Endothelial cell (in vitro differentiated cells): ENCODE data around the gene OSBPL6. TPM values are rescaled to one million over a fixed set of nuclear protein-coding genes. Genes with fewer than 3 reads are reported as not detected.

Experiments used
- DNase-seq: peaks from one replicate; pipeline ENCODE4 v3.0.0; 2021; ENCODE audit warnings: low spot score
- H3K27ac Mint-ChIP-seq: one replicate; pipeline ENCODE4 v1.8.0; 2021; ENCODE audit warnings: mixed read lengths, inconsistent platforms; ENCODE audit not compliant: unreplicated experiment
- H3K27me3 Mint-ChIP-seq: one replicate; pipeline ENCODE4 v1.8.0; 2021; ENCODE audit warnings: mild to moderate bottlenecking, moderate library complexity, mixed read lengths, inconsistent platforms; ENCODE audit not compliant: unreplicated experiment
- H3K36me3 Mint-ChIP-seq: one replicate; pipeline ENCODE4 v1.8.0; 2021; ENCODE audit warnings: mild to moderate bottlenecking, low read depth, mixed read lengths, inconsistent platforms; ENCODE audit not compliant: unreplicated experiment
- H3K4me1 Mint-ChIP-seq: one replicate; pipeline ENCODE4 v1.8.0; 2021; ENCODE audit warnings: mild to moderate bottlenecking, mixed read lengths, inconsistent platforms; ENCODE audit not compliant: unreplicated experiment
- H3K4me3 Mint-ChIP-seq: one replicate; pipeline ENCODE4 v1.8.0; 2021; ENCODE audit warnings: mild to moderate bottlenecking, mixed read lengths, inconsistent platforms; ENCODE audit not compliant: unreplicated experiment
- H3K9me3 Mint-ChIP-seq: one replicate; pipeline ENCODE4 v1.8.0; 2021; ENCODE audit warnings: mixed read lengths, inconsistent platforms; ENCODE audit not compliant: unreplicated experiment
- total RNA-seq: library from RNA; stranded (reverse); fragmentation: NEBNext Ultra II Directional; extraction: Animal tissue kit (Norgen Biotek cat#: 25700); gene quantifications from one replicate; pipeline ENCODE4 v1.2.1, GENCODE V29; 2021; ENCODE audit not compliant: unreplicated experiment
- TF ChIP-seq, protein P1 (sequence below): fragments of 200-600 bp; sonication (generic); IDR thresholded peaks from one replicate; pipeline ENCODE4 v1.5.0; 2021; ENCODE audit warnings: antibody characterized with exemption; ENCODE audit not compliant: unreplicated experiment

OSBPL6 gene
- total RNA-seq, 1 donor from 2014 or later = 3.0 TPM

DNA sequence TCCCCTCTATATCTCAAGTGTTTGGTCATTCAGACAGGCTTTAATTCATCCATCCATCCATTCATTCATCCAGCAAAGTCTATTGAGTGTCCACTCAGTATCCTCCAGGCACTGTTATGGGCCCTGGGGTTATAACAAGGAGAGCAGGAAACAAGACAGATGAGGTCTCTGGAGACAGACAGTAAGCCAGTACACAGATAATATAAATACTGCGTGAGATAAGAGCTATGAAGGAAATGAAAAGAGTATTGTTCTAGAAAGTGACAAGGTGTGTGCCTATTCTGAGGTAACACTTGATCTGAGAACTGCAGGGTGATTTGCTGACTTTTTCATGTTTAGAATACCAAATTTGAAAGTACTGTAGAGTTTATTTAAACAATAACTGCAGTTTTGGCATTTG lies 98.3 kb downstream of the OSBPL6 start:
- Mint-ChIP-seq H3K27me3 (peaks cover 1% of the 10 kb centered on the region), H3K36me3 (no peaks in the 10 kb centered on the region), H3K4me3 (no peak overlapping the region), H3K9me3 (no peaks in the 10 kb centered on the region), H3K4me1 (peaks cover 4% of the 10 kb centered on the region), H3K27ac (no peak overlapping the region)
- no peak for DNase-seq
- TF ChIP-seq, protein P1, sequence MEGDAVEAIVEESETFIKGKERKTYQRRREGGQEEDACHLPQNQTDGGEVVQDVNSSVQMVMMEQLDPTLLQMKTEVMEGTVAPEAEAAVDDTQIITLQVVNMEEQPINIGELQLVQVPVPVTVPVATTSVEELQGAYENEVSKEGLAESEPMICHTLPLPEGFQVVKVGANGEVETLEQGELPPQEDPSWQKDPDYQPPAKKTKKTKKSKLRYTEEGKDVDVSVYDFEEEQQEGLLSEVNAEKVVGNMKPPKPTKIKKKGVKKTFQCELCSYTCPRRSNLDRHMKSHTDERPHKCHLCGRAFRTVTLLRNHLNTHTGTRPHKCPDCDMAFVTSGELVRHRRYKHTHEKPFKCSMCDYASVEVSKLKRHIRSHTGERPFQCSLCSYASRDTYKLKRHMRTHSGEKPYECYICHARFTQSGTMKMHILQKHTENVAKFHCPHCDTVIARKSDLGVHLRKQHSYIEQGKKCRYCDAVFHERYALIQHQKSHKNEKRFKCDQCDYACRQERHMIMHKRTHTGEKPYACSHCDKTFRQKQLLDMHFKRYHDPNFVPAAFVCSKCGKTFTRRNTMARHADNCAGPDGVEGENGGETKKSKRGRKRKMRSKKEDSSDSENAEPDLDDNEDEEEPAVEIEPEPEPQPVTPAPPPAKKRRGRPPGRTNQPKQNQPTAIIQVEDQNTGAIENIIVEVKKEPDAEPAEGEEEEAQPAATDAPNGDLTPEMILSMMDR = no peak

DNA sequence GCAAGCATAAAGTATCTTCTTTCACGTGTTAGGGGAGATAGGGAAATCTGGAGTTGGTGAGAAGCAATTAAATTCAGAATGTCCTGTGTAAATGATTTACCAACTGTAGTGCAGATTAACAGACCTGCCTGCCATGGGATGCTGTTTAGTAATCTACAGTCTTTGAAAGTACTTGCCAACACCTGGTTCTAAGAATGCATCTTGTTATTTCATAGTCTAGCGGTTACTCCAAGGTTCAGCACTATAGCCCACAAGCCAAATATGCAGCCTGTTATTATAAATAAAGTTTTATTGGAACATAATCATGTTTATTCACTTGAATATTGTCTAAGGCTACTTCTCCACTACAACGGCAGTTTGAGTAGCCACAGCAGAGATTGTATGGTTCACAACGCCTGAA lies 100.8 kb downstream of the OSBPL6 start:
- TF ChIP-seq, protein P1 = no peak
- Mint-ChIP-seq H3K36me3 (no peaks in the 10 kb centered on the region), H3K4me3 (no peak overlapping the region), H3K9me3 (no peaks in the 10 kb centered on the region), H3K27ac (no peak overlapping the region), H3K4me1 (peaks cover 5% of the 10 kb centered on the region), H3K27me3 (peaks cover 1% of the 10 kb centered on the region)
- DNase-seq = no peak

DNA sequence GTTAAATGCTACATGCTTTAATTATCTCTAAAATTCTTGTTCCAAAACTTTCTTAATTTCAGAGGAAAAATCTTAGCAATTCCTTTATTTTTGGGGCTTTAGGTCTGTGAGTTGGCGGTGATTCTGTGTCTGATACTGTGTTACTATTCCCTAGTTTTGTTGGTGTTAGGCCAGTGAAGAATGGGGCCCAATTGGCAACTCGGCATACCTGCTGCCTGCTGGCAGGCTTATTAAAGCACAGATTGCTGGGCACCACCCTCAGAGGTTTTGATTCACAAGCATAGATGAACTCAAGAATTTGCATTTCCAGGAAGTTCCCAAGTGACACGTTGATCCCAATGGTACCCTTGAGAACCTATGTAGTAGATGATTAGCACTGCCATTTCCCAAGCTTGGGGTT lies 101.6 kb downstream of the OSBPL6 start:
- peaks cover 1% of the 10 kb centered on the region for H3K27me3 Mint-ChIP-seq
- TF ChIP-seq, protein P1 = no peak

DNA sequence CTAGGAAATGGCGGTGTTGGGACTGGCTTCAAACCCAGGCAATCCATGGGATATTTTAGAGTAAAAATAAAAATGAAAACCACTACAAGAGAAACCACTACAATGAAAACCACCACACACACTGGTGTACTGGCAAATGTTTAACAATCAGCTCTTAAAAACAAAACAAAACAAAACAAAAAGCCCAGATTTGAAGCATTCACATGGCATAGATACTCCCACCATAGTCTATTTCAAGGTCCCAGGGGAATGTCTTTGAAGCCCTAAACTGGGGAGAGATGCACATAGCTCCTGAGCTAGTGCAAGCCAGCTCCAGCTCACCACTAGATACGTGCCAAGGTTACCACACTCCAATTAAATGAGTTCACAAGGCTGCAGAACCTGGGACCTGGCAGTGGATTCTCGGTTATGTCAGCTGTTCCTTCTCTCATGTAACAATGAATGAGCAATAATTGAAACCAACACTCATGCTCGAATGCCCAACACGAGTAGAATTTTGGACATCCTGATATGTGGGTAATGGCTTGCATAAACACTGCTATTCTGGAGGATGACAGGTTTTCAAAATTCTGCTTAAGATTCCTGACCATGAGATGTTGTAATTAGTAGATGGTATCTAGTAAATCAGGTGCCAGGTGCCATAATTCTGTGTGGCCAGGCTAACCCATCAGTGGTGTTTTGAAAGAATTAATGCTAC lies 102.2 kb downstream of the OSBPL6 start:
- TF ChIP-seq, protein P1 = no peak
- H3K4me1 Mint-ChIP-seq = peaks cover 5% of the 10 kb centered on the region
- H3K27ac Mint-ChIP-seq = no peak overlapping the region
- H3K9me3 Mint-ChIP-seq = no peaks in the 10 kb centered on the region
- H3K4me3 Mint-ChIP-seq = no peak overlapping the region
- H3K36me3 Mint-ChIP-seq = no peaks in the 10 kb centered on the region
- H3K27me3 Mint-ChIP-seq = peaks cover 1% of the 10 kb centered on the region
- no peak for DNase-seq

More for the DNA sequence above, 101.6 kb downstream of the OSBPL6 start:
- Mint-ChIP-seq H3K27ac (no peak overlapping the region), H3K4me1 (peaks cover 5% of the 10 kb centered on the region), H3K4me3 (no peak overlapping the region), H3K36me3 (no peaks in the 10 kb centered on the region), H3K9me3 (no peaks in the 10 kb centered on the region)
- DNase-seq = no peak

DNA sequence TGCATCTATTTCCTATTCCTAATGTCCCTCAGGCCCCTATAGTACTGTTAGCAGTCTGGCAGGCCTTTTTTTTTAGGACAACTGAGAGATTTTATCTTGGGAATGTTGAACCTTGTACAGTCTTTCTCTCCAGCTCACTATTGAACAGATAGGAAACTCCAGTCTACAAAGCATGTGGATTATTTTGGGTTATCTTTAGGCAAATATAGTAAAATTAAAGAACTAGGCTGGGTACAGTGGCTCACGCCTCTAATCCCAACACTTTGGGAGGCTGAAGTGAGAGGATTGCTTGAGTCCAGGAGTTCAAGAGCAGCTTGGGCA lies 102.7 kb downstream of the OSBPL6 start:
- peaks cover 5% of the 10 kb centered on the region for H3K4me1 Mint-ChIP-seq

More for the DNA sequence above, 102.7 kb downstream of the OSBPL6 start:
- TF ChIP-seq, protein P1 = no peak
- peaks cover 1% of the 10 kb centered on the region for H3K27me3 Mint-ChIP-seq
- no peak for DNase-seq
- no peaks in the 10 kb centered on the region for H3K36me3 Mint-ChIP-seq
- no peak overlapping the region for H3K27ac Mint-ChIP-seq
- no peak overlapping the region for H3K4me3 Mint-ChIP-seq
- no peaks in the 10 kb centered on the region for H3K9me3 Mint-ChIP-seq
